ENCODE data around the gene RBBP6.
"Not testable (repeated sequence)": the region's sequence is repeated elsewhere in the genome, so short reads cannot be mapped to it uniquely, and the experiment has no call there.

RBBP6 gene, protein sequence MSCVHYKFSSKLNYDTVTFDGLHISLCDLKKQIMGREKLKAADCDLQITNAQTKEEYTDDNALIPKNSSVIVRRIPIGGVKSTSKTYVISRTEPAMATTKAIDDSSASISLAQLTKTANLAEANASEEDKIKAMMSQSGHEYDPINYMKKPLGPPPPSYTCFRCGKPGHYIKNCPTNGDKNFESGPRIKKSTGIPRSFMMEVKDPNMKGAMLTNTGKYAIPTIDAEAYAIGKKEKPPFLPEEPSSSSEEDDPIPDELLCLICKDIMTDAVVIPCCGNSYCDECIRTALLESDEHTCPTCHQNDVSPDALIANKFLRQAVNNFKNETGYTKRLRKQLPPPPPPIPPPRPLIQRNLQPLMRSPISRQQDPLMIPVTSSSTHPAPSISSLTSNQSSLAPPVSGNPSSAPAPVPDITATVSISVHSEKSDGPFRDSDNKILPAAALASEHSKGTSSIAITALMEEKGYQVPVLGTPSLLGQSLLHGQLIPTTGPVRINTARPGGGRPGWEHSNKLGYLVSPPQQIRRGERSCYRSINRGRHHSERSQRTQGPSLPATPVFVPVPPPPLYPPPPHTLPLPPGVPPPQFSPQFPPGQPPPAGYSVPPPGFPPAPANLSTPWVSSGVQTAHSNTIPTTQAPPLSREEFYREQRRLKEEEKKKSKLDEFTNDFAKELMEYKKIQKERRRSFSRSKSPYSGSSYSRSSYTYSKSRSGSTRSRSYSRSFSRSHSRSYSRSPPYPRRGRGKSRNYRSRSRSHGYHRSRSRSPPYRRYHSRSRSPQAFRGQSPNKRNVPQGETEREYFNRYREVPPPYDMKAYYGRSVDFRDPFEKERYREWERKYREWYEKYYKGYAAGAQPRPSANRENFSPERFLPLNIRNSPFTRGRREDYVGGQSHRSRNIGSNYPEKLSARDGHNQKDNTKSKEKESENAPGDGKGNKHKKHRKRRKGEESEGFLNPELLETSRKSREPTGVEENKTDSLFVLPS (N-terminal part only)

GRCh38 chr16:24539295-24539849 lies at the start of gene RBBP6:
RBBP6 (plus strand) TSS chr16:24539566; CDS start chr16:24540627, 1,061 bp downstream.
- TF ChIP-seq, protein P1, sequence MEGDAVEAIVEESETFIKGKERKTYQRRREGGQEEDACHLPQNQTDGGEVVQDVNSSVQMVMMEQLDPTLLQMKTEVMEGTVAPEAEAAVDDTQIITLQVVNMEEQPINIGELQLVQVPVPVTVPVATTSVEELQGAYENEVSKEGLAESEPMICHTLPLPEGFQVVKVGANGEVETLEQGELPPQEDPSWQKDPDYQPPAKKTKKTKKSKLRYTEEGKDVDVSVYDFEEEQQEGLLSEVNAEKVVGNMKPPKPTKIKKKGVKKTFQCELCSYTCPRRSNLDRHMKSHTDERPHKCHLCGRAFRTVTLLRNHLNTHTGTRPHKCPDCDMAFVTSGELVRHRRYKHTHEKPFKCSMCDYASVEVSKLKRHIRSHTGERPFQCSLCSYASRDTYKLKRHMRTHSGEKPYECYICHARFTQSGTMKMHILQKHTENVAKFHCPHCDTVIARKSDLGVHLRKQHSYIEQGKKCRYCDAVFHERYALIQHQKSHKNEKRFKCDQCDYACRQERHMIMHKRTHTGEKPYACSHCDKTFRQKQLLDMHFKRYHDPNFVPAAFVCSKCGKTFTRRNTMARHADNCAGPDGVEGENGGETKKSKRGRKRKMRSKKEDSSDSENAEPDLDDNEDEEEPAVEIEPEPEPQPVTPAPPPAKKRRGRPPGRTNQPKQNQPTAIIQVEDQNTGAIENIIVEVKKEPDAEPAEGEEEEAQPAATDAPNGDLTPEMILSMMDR (IDR thresholded peaks at IDR 0.05; ENCODE audit: extremely low read depth, insufficient read depth, missing control alignments), result peak; percentile 58
- in situ Hi-C loops (cut with MboI; ENCODE audit: low pct_unique_long_range_greater_than_20kb, low sequenced_read_pairs, unreplicated experiment), result no loop called here
- peak; percentile 91 for DNase-seq (ENCODE audit: low spot score)

- in situ Hi-C loops (cut with MboI; ENCODE audit: low pct_unique_long_range_greater_than_20kb, low sequenced_read_pairs, unreplicated experiment), result no loop called here
- TF ChIP-seq, protein P1 (IDR thresholded peaks at IDR 0.05; ENCODE audit: extremely low read depth, insufficient read depth, missing control alignments), result no peak
- DNase-seq (ENCODE audit: low spot score), result no peak
Measured at GRCh38 chr16:24490866-24491265, 48.5 kb upstream of the RBBP6 start.

DNA sequence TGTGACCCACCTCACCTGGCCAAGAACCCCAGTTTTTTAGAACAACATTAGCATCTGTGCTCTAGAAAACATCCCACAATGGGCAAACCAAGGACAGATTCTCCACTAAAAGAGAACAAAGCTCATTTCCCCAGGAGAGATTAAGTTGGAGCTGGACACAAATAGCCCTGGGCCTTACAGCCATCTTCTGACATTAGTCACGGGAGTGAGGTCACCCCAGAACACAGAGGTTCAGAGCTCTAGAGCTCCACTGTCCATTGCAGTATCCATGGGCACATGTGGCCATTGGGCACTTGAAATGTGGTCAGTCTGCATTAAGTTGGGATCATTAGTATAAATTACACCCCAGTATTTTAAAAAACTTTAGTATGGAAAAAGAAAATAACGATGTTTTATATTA lies 47.6 kb upstream of the RBBP6 start:
- DNase-seq (ENCODE audit: low spot score), result no peak
- TF ChIP-seq, protein P1 (IDR thresholded peaks at IDR 0.05; ENCODE audit: extremely low read depth, insufficient read depth, missing control alignments), result no peak
- in situ Hi-C loops (cut with MboI; ENCODE audit: low pct_unique_long_range_greater_than_20kb, low sequenced_read_pairs, unreplicated experiment), result no loop called here

- TF ChIP-seq, protein P1 (IDR thresholded peaks at IDR 0.05; ENCODE audit: extremely low read depth, insufficient read depth, missing control alignments), result no peak
- DNase-seq (ENCODE audit: low spot score), result no peak
- in situ Hi-C loops (cut with MboI; ENCODE audit: low pct_unique_long_range_greater_than_20kb, low sequenced_read_pairs, unreplicated experiment), result no loop called here
Measured at GRCh38 chr16:24493821-24494220, 45.5 kb upstream of the RBBP6 start.

GRCh38 chr16:24495207-24495606 lies 44.2 kb upstream of the RBBP6 start:
- DNase-seq (ENCODE audit: low spot score); in situ Hi-C loops (cut with MboI; ENCODE audit: low pct_unique_long_range_greater_than_20kb, low sequenced_read_pairs, unreplicated experiment): not testable (repeated sequence)

DNA sequence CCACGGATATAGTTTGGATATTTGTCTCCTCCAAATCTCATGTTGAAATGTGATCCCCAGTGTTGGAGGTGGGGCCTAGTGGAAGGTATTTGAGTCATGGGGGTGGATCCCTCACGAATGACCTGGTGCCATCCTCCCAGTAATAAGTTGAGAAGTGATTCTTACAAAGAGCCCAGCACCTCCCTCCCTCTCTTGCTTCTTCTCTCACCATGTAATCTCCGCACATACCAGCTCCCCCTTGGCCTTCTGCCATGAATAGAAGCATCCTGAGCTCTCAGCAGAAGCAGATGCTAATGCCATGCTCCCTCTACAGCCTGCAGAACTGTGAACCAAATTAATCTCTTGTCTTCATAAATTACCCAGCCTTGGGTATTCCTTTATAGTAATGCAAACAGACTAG lies 41.9 kb upstream of the RBBP6 start:
- DNase-seq (ENCODE audit: low spot score), result no peak
- TF ChIP-seq, protein P1 (IDR thresholded peaks at IDR 0.05; ENCODE audit: extremely low read depth, insufficient read depth, missing control alignments), result no peak
- in situ Hi-C loops (cut with MboI; ENCODE audit: low pct_unique_long_range_greater_than_20kb, low sequenced_read_pairs, unreplicated experiment), result no loop called here

Measured in GM13977 (cell line).